ENCODE data around the gene GRB10.

DNA sequence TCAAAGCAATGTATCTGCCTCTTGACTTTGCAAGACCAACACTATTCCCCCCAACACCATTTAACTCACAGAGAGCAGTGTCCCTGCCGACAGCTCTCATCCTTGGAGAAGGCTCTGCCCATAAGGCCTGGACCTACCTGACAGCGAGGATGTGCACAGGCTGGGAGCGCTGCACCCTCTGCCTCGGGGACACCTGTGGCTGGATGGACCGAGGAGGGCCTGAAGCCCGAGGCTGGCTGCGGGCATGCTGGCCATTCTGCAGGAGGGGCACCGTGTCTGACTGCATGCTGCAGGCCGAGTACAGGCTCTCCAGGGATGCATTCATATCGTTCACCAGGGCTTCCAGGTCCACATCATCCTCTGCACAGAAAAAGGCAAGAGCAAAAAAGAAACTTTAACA lies 108.4 kb downstream of the GRB10 start:
- TF ChIP-seq, protein P1, sequence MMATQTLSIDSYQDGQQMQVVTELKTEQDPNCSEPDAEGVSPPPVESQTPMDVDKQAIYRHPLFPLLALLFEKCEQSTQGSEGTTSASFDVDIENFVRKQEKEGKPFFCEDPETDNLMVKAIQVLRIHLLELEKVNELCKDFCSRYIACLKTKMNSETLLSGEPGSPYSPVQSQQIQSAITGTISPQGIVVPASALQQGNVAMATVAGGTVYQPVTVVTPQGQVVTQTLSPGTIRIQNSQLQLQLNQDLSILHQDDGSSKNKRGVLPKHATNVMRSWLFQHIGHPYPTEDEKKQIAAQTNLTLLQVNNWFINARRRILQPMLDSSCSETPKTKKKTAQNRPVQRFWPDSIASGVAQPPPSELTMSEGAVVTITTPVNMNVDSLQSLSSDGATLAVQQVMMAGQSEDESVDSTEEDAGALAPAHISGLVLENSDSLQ (IDR thresholded peaks at IDR 0.05) = no peak
- TF ChIP-seq ZNF384 (IDR thresholded peaks at IDR 0.05) = no peak
